ENCODE data around the gene BTBD9.

DNA sequence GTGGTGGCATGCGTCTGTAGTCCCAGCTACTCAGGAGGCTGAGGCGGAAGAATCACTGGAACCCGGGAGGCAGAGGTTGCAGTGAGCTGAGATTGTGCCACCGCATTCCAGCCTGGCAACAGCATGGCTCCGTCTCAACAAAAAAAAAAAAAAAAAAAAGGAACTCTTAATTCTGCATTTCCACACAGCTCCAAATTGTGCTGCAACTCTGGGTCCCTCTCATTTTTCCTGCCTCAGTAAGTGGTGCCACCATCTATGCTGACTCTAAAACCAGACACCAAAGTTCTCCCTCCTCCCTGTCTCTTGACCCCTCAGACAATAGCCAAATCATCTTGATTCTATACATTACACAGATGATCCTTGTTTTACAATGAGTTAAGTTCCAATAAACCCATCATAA is 133.9 kb downstream of the BTBD9 start:
- no peak for TF ChIP-seq POLR2AphosphoS5 (IDR thresholded peaks at IDR 0.05)
- TF ChIP-seq, protein P1, sequence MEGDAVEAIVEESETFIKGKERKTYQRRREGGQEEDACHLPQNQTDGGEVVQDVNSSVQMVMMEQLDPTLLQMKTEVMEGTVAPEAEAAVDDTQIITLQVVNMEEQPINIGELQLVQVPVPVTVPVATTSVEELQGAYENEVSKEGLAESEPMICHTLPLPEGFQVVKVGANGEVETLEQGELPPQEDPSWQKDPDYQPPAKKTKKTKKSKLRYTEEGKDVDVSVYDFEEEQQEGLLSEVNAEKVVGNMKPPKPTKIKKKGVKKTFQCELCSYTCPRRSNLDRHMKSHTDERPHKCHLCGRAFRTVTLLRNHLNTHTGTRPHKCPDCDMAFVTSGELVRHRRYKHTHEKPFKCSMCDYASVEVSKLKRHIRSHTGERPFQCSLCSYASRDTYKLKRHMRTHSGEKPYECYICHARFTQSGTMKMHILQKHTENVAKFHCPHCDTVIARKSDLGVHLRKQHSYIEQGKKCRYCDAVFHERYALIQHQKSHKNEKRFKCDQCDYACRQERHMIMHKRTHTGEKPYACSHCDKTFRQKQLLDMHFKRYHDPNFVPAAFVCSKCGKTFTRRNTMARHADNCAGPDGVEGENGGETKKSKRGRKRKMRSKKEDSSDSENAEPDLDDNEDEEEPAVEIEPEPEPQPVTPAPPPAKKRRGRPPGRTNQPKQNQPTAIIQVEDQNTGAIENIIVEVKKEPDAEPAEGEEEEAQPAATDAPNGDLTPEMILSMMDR (IDR thresholded peaks at IDR 0.05): no peak
- no peak for TF ChIP-seq POLR2A (IDR thresholded peaks at IDR 0.05)
